ENCODE data around the gene CACNA1G. TPM values are rescaled to one million over a fixed set of nuclear protein-coding genes. Genes with fewer than 3 reads are reported as not detected.
A peak's percentile ranks its signal among the peaks of the same experiment; 100 is the strongest.

The CACNA1G gene
- total RNA-seq, 1 experiment from 2014 or later, result 6.7 TPM

DNA sequence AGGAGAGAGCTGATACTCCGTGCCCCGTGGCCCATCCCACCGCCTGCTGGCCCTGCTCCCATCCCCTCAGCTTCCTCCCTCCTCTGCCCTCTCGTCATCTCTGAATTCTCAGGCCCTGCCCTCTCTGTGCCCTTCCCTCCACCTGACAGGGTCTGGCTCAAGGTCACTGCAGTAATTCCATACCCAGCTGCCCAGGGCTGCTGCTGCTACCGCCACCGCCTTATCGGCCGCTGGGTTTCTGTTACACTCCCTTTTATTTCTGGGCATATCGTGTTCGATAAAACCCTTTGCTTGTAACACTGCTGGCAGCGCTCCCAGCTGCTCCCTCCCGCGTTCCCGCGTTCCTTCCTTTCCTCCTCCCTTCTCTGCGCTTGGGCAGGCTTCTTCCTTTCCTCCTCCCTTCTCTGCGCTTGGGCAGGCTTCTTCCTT is 26.8 kb upstream of the CACNA1G start (continued):
- TF ChIP-seq, protein P1, sequence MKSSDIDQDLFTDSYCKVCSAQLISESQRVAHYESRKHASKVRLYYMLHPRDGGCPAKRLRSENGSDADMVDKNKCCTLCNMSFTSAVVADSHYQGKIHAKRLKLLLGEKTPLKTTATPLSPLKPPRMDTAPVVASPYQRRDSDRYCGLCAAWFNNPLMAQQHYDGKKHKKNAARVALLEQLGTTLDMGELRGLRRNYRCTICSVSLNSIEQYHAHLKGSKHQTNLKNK (CRISPR knock-in tag; IDR thresholded peaks at IDR 0.05), result no peak

DNA sequence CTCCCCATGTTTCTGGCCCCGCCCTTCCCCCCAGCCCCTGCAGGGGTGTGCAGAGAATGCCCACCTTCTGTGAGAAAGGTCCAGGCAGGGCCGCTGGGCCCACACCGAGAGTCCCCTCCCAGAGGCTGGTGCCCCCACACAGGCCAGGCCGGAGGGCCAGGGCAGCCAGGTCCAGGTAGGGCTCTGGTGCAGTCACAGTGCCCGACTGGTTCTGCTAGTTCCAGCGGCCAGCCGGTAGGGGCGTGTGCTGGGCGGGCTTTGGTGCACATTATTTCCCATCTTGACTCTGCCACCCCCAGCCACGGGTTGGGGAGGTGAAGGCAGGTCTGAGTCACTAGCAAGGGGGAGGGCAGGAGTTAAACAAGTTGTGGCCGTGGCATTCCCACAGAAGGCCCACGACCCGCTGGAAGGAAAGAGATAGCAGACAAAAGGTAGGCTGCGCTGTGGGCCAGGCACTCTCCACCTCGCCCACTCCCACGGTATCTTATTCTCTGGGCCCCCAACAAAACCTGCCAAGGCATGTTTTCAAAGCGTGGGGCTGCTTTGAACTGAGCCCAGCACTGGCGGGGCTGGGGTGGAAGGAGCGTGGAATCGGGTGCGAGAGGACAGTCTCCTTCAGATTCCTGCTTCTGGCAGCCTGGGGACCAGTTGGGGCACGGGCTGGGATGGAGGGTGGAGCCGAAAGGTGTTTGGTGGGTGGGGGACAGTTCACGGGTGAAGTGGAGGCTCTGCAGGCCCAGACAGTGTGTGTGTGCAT is 26.1 kb upstream of the CACNA1G start:
- peaks cover 26% of the 10 kb centered on the region for H3K27me3 Mint-ChIP-seq (ENCODE audit: low read depth)
- no peaks in the 10 kb centered on the region for H3K9me3 Mint-ChIP-seq
- peak; percentile 67 for ATAC-seq
- ChIA-PET CTCF (interaction anchor here (1.0 to 3.7 kb wide), 10 partner anchors 8 to 137 kb away, joined by 4 to 24 read pairs (median 11); partner anchors contain the start of gene LRRC59), POLR2A (interaction anchor here (1.4 to 3.0 kb wide), 2 partner anchors 8 to 26 kb away, joined by 4 to 8 read pairs; partner anchors contain the start of gene CACNA1G)
- H3K27ac Mint-ChIP-seq, result no peak overlapping the region
- peaks cover 46% of the 10 kb centered on the region for H3K4me1 Mint-ChIP-seq
- TF ChIP-seq OVOL2 (CRISPR knock-in tag; IDR thresholded peaks at IDR 0.05; ENCODE audit: borderline replicate concordance), result no peak
- peak; percentile 100 for TF ChIP-seq ZNF121 (CRISPR knock-in tag; IDR thresholded peaks at IDR 0.05)
- TF ChIP-seq, protein P2, sequence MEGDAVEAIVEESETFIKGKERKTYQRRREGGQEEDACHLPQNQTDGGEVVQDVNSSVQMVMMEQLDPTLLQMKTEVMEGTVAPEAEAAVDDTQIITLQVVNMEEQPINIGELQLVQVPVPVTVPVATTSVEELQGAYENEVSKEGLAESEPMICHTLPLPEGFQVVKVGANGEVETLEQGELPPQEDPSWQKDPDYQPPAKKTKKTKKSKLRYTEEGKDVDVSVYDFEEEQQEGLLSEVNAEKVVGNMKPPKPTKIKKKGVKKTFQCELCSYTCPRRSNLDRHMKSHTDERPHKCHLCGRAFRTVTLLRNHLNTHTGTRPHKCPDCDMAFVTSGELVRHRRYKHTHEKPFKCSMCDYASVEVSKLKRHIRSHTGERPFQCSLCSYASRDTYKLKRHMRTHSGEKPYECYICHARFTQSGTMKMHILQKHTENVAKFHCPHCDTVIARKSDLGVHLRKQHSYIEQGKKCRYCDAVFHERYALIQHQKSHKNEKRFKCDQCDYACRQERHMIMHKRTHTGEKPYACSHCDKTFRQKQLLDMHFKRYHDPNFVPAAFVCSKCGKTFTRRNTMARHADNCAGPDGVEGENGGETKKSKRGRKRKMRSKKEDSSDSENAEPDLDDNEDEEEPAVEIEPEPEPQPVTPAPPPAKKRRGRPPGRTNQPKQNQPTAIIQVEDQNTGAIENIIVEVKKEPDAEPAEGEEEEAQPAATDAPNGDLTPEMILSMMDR (IDR thresholded peaks at IDR 0.05), result no peak
- TF ChIP-seq NFATC4 (CRISPR knock-in tag; IDR thresholded peaks at IDR 0.05), result no peak
- 0 out of 2 replicates have a peak, but pooled peaks have one; percentile 25 for TF ChIP-seq SP1 (CRISPR knock-in tag; conservative IDR thresholded peaks at IDR 0.05)
- TF ChIP-seq, protein P3, sequence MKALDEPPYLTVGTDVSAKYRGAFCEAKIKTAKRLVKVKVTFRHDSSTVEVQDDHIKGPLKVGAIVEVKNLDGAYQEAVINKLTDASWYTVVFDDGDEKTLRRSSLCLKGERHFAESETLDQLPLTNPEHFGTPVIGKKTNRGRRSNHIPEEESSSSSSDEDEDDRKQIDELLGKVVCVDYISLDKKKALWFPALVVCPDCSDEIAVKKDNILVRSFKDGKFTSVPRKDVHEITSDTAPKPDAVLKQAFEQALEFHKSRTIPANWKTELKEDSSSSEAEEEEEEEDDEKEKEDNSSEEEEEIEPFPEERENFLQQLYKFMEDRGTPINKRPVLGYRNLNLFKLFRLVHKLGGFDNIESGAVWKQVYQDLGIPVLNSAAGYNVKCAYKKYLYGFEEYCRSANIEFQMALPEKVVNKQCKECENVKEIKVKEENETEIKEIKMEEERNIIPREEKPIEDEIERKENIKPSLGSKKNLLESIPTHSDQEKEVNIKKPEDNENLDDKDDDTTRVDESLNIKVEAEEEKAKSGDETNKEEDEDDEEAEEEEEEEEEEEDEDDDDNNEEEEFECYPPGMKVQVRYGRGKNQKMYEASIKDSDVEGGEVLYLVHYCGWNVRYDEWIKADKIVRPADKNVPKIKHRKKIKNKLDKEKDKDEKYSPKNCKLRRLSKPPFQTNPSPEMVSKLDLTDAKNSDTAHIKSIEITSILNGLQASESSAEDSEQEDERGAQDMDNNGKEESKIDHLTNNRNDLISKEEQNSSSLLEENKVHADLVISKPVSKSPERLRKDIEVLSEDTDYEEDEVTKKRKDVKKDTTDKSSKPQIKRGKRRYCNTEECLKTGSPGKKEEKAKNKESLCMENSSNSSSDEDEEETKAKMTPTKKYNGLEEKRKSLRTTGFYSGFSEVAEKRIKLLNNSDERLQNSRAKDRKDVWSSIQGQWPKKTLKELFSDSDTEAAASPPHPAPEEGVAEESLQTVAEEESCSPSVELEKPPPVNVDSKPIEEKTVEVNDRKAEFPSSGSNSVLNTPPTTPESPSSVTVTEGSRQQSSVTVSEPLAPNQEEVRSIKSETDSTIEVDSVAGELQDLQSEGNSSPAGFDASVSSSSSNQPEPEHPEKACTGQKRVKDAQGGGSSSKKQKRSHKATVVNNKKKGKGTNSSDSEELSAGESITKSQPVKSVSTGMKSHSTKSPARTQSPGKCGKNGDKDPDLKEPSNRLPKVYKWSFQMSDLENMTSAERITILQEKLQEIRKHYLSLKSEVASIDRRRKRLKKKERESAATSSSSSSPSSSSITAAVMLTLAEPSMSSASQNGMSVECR (CRISPR knock-in tag; IDR thresholded peaks at IDR 0.05; ENCODE audit: borderline replicate concordance), result peak; percentile 35; the same call in 1 of the 2 replicates
- TF ChIP-seq, protein P4, sequence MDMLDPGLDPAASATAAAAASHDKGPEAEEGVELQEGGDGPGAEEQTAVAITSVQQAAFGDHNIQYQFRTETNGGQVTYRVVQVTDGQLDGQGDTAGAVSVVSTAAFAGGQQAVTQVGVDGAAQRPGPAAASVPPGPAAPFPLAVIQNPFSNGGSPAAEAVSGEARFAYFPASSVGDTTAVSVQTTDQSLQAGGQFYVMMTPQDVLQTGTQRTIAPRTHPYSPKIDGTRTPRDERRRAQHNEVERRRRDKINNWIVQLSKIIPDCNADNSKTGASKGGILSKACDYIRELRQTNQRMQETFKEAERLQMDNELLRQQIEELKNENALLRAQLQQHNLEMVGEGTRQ (CRISPR knock-in tag; IDR thresholded peaks at IDR 0.05), result no peak
- TF ChIP-seq, protein P5, sequence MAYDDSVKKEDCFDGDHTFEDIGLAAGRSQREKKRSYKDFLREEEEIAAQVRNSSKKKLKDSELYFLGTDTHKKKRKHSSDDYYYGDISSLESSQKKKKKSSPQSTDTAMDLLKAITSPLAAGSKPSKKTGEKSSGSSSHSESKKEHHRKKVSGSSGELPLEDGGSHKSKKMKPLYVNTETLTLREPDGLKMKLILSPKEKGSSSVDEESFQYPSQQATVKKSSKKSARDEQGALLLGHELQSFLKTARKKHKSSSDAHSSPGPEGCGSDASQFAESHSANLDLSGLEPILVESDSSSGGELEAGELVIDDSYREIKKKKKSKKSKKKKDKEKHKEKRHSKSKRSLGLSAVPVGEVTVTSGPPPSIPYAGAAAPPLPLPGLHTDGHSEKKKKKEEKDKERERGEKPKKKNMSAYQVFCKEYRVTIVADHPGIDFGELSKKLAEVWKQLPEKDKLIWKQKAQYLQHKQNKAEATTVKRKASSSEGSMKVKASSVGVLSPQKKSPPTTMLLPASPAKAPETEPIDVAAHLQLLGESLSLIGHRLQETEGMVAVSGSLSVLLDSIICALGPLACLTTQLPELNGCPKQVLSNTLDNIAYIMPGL (CRISPR knock-in tag; IDR thresholded peaks at IDR 0.05), result no peak
- peak; percentile 58 for DNase-seq (ENCODE audit: low spot score)
- peak overlapping the region; percentile 87 for H3K4me3 Mint-ChIP-seq
- peaks cover 11% of the 10 kb centered on the region; the same call in 1 of the 2 replicates for H3K36me3 Mint-ChIP-seq

DNA sequence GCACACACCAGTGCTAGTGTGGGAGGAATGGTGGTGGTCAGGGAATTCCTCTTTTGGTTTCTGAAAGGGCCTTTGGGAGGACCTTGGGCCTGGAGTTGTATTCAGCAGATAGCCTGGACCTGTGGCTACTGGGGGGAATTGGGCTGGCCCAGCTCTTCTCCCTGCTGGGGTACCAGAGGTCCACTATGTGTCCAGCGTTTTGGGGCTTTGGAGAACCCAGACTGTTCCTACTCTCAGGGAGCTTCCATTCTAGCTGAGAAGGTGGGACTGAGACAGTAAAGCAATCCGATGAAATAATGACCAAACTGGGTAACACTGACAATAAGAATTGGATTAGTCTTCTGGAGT is 25.6 kb upstream of the CACNA1G start:
- POLR2A ChIA-PET, result no interaction called here
- Mint-ChIP-seq H3K4me1 (peaks cover 46% of the 10 kb centered on the region), H3K27me3 (ENCODE audit: low read depth) (peaks cover 26% of the 10 kb centered on the region), H3K9me3 (no peaks in the 10 kb centered on the region), H3K27ac (no peak overlapping the region), H3K36me3 (peaks cover 13% of the 10 kb centered on the region; the same call in 1 of the 2 replicates), H3K4me3 (peak overlapping the region; percentile 87)
- CTCF ChIA-PET, result no interaction called here
- DNase-seq (ENCODE audit: low spot score) (no peak), ATAC-seq (no peak)
- TF ChIP-seq, protein P3 (CRISPR knock-in tag; IDR thresholded peaks at IDR 0.05; ENCODE audit: borderline replicate concordance), result no peak
- TF ChIP-seq ETV6 (CRISPR knock-in tag; IDR thresholded peaks at IDR 0.05) (no peak), TEAD1 (CRISPR knock-in tag; IDR thresholded peaks at IDR 0.05) (no peak), CREM (CRISPR knock-in tag; IDR thresholded peaks at IDR 0.05) (no peak)
- TF ChIP-seq, protein P6, sequence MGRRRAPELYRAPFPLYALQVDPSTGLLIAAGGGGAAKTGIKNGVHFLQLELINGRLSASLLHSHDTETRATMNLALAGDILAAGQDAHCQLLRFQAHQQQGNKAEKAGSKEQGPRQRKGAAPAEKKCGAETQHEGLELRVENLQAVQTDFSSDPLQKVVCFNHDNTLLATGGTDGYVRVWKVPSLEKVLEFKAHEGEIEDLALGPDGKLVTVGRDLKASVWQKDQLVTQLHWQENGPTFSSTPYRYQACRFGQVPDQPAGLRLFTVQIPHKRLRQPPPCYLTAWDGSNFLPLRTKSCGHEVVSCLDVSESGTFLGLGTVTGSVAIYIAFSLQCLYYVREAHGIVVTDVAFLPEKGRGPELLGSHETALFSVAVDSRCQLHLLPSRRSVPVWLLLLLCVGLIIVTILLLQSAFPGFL (CRISPR knock-in tag; IDR thresholded peaks at IDR 0.05; ENCODE audit: borderline replicate concordance), result no peak
- TF ChIP-seq, protein P7, sequence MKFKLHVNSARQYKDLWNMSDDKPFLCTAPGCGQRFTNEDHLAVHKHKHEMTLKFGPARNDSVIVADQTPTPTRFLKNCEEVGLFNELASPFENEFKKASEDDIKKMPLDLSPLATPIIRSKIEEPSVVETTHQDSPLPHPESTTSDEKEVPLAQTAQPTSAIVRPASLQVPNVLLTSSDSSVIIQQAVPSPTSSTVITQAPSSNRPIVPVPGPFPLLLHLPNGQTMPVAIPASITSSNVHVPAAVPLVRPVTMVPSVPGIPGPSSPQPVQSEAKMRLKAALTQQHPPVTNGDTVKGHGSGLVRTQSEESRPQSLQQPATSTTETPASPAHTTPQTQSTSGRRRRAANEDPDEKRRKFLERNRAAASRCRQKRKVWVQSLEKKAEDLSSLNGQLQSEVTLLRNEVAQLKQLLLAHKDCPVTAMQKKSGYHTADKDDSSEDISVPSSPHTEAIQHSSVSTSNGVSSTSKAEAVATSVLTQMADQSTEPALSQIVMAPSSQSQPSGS (CRISPR knock-in tag; IDR thresholded peaks at IDR 0.05; ENCODE audit: borderline replicate concordance, low read depth), result no peak
